Measurements from ENCODE around the gene NEUROG1.

Gene NEUROG1

GRCh38 chr5:135509995-135510394 lies 25.8 kb downstream of the NEUROG1 start:
- H3K27me3 ChIP-seq (replicated peaks in 2 of 5; ENCODE audit: control insufficient read depth in 4 of 5, insufficient read depth in 5 of 5, low read length in 4 of 5), result peaks cover 12 to 51% (median 22%) of the 10 kb centered on the region in 5 experiments
- H3K4me1 ChIP-seq (ENCODE audit: control extremely low read depth in 1 of 4, control insufficient read depth in 4 of 4, insufficient read depth in 4 of 4, low read length in 3 of 4), result peaks cover 0 to 7% (median 3%) of the 10 kb centered on the region in 4 experiments
- POLR2A ChIA-PET, result interaction anchor here (0.6 kb wide), 1 partner anchor 79 kb away, joined by 3 read pairs; no protein-coding TSS in a partner anchor
- no peaks in the 10 kb centered on the region for H3K9me3 ChIP-seq (ENCODE audit: control extremely low read depth in 1 of 5, control insufficient read depth in 4 of 5, insufficient read depth in 2 of 5, low read depth in 1 of 5, low read length in 4 of 5)
- no peak overlapping the region for H3K4me3 ChIP-seq (ENCODE audit: control insufficient read depth in 1 of 7, extremely low read depth in 1 of 7, insufficient read depth in 4 of 7, low read depth in 2 of 7, low read length in 6 of 7)
- WGBS (ENCODE audit: insufficient coverage), result 76% methylated on average over 5 of the region's 6 CpGs
- no peaks in the 10 kb centered on the region for H3K36me3 ChIP-seq (ENCODE audit: control insufficient read depth in 4 of 4, insufficient read depth in 4 of 4, low read length in 3 of 4)
- H3K27ac ChIP-seq (ENCODE audit: insufficient read depth in 1 of 2, low read depth in 1 of 2, low read length in 2 of 2, poor library complexity in 1 of 2, severe bottlenecking in 2 of 2), result no peak overlapping the region
- DNase-seq, result no peak
- CTCF ChIA-PET, result interaction anchor here (1.0 to 2.8 kb wide), 3 partner anchors 42 to 49 kb away, joined by 3 to 11 read pairs (median 10); no protein-coding TSS in a partner anchor

- 1% methylated on average over 12 of the region's 16 CpGs for WGBS (ENCODE audit: insufficient coverage)
- CTCF ChIA-PET, result interaction anchor here (0.7 to 2.8 kb wide), 8 partner anchors 9 to 58 kb away, joined by 3 to 11 read pairs (median 4); no protein-coding TSS in a partner anchor
- DNase-seq, result peak in 2 of 3 donors; percentile 39 to 54
- Histone ChIP-seq H3K4me1 (ENCODE audit: control extremely low read depth in 1 of 4, control insufficient read depth in 4 of 4, insufficient read depth in 4 of 4, low read length in 3 of 4) (peaks cover 0 to 7% (median 3%) of the 10 kb centered on the region in 4 experiments), H3K9me3 (ENCODE audit: control extremely low read depth in 1 of 5, control insufficient read depth in 4 of 5, insufficient read depth in 2 of 5, low read depth in 1 of 5, low read length in 4 of 5) (no peaks in the 10 kb centered on the region), H3K27ac (ENCODE audit: insufficient read depth in 1 of 2, low read depth in 1 of 2, low read length in 2 of 2, poor library complexity in 1 of 2, severe bottlenecking in 2 of 2) (no peak overlapping the region), H3K27me3 (replicated peaks in 2 of 5; ENCODE audit: control insufficient read depth in 4 of 5, insufficient read depth in 5 of 5, low read length in 4 of 5) (peaks cover 10 to 57% (median 24%) of the 10 kb centered on the region in 5 experiments), H3K36me3 (ENCODE audit: control insufficient read depth in 4 of 4, insufficient read depth in 4 of 4, low read length in 3 of 4) (no peaks in the 10 kb centered on the region), H3K4me3 (ENCODE audit: control insufficient read depth in 1 of 7, extremely low read depth in 1 of 7, insufficient read depth in 4 of 7, low read depth in 2 of 7, low read length in 6 of 7) (peak overlapping the region in 4 of 7 experiments; percentile 24 to 44 (median 40))
- POLR2A ChIA-PET, result interaction anchor here (0.6 kb wide), 1 partner anchor 50 kb away, joined by 3 read pairs; no protein-coding TSS in a partner anchor
Observed at GRCh38 chr5:135508496-135509005, 27.2 kb downstream of the NEUROG1 start.

GRCh38 chr5:135505973-135506372 lies 29.8 kb downstream of the NEUROG1 start:
- Histone ChIP-seq H3K36me3 (ENCODE audit: control insufficient read depth in 4 of 4, insufficient read depth in 4 of 4, low read length in 3 of 4) (no peaks in the 10 kb centered on the region), H3K9me3 (ENCODE audit: control extremely low read depth in 1 of 5, control insufficient read depth in 4 of 5, insufficient read depth in 2 of 5, low read depth in 1 of 5, low read length in 4 of 5) (no peaks in the 10 kb centered on the region), H3K27ac (ENCODE audit: insufficient read depth in 1 of 2, low read depth in 1 of 2, low read length in 2 of 2, poor library complexity in 1 of 2, severe bottlenecking in 2 of 2) (no peak overlapping the region), H3K27me3 (replicated peaks in 2 of 5; ENCODE audit: control insufficient read depth in 4 of 5, insufficient read depth in 5 of 5, low read length in 4 of 5) (peaks cover 8 to 63% (median 24%) of the 10 kb centered on the region in 5 experiments), H3K4me3 (ENCODE audit: control insufficient read depth in 1 of 7, extremely low read depth in 1 of 7, insufficient read depth in 4 of 7, low read depth in 2 of 7, low read length in 6 of 7) (no peak overlapping the region), H3K4me1 (ENCODE audit: control extremely low read depth in 1 of 4, control insufficient read depth in 4 of 4, insufficient read depth in 4 of 4, low read length in 3 of 4) (peaks cover 0 to 7% (median 3%) of the 10 kb centered on the region in 4 experiments)
- DNase-seq, result no peak
- ChIA-PET POLR2A (no interaction called here), CTCF (no interaction called here)
- WGBS (ENCODE audit: insufficient coverage), result no CpG with 5 or more reads among the region's 2 CpGs

- ChIA-PET POLR2A (no interaction called here), CTCF (interaction anchor here (1.3 to 2.8 kb wide), 3 partner anchors 11 to 39 kb away, joined by 3 to 11 read pairs (median 8); no protein-coding TSS in a partner anchor)
- peaks cover 0 to 7% (median 3%) of the 10 kb centered on the region in 4 experiments for H3K4me1 ChIP-seq (ENCODE audit: control extremely low read depth in 1 of 4, control insufficient read depth in 4 of 4, insufficient read depth in 4 of 4, low read length in 3 of 4)
- 100% methylated on average over 3 of the region's 3 CpGs for WGBS (ENCODE audit: insufficient coverage)
- no peak overlapping the region for H3K27ac ChIP-seq (ENCODE audit: insufficient read depth in 1 of 2, low read depth in 1 of 2, low read length in 2 of 2, poor library complexity in 1 of 2, severe bottlenecking in 2 of 2)
- H3K36me3 ChIP-seq (ENCODE audit: control insufficient read depth in 4 of 4, insufficient read depth in 4 of 4, low read length in 3 of 4), result no peaks in the 10 kb centered on the region
- peaks cover 3 to 48% (median 18%) of the 10 kb centered on the region in 5 experiments for H3K27me3 ChIP-seq (replicated peaks in 2 of 5; ENCODE audit: control insufficient read depth in 4 of 5, insufficient read depth in 5 of 5, low read length in 4 of 5)
- H3K9me3 ChIP-seq (ENCODE audit: control extremely low read depth in 1 of 5, control insufficient read depth in 4 of 5, insufficient read depth in 2 of 5, low read depth in 1 of 5, low read length in 4 of 5), result no peaks in the 10 kb centered on the region
- DNase-seq, result no peak
- H3K4me3 ChIP-seq (ENCODE audit: control insufficient read depth in 1 of 7, extremely low read depth in 1 of 7, insufficient read depth in 4 of 7, low read depth in 2 of 7, low read length in 6 of 7), result no peak overlapping the region
Observed at GRCh38 chr5:135504376-135504775, 31.4 kb downstream of the NEUROG1 start.

- no peaks in the 10 kb centered on the region for H3K36me3 ChIP-seq (ENCODE audit: control insufficient read depth in 4 of 4, insufficient read depth in 4 of 4, low read length in 3 of 4)
- peaks cover 1 to 46% (median 17%) of the 10 kb centered on the region in 5 experiments for H3K27me3 ChIP-seq (replicated peaks in 2 of 5; ENCODE audit: control insufficient read depth in 4 of 5, insufficient read depth in 5 of 5, low read length in 4 of 5)
- H3K9me3 ChIP-seq (ENCODE audit: control extremely low read depth in 1 of 5, control insufficient read depth in 4 of 5, insufficient read depth in 2 of 5, low read depth in 1 of 5, low read length in 4 of 5), result no peaks in the 10 kb centered on the region
- 75% methylated on average over 4 of the region's 4 CpGs for WGBS (ENCODE audit: insufficient coverage)
- no peak for DNase-seq
- no peak overlapping the region for H3K4me3 ChIP-seq (ENCODE audit: control insufficient read depth in 1 of 7, extremely low read depth in 1 of 7, insufficient read depth in 4 of 7, low read depth in 2 of 7, low read length in 6 of 7)
- H3K4me1 ChIP-seq (ENCODE audit: control extremely low read depth in 1 of 4, control insufficient read depth in 4 of 4, insufficient read depth in 4 of 4, low read length in 3 of 4), result peaks cover 0 to 7% (median 3%) of the 10 kb centered on the region in 4 experiments
- H3K27ac ChIP-seq (ENCODE audit: insufficient read depth in 1 of 2, low read depth in 1 of 2, low read length in 2 of 2, poor library complexity in 1 of 2, severe bottlenecking in 2 of 2), result no peak overlapping the region
- ChIA-PET POLR2A (no interaction called here), CTCF (interaction anchor here (1.3 to 2.8 kb wide), 3 partner anchors 11 to 38 kb away, joined by 3 to 11 read pairs (median 8); no protein-coding TSS in a partner anchor)
Observed at GRCh38 chr5:135503871-135504270, 31.9 kb downstream of the NEUROG1 start.

DNA sequence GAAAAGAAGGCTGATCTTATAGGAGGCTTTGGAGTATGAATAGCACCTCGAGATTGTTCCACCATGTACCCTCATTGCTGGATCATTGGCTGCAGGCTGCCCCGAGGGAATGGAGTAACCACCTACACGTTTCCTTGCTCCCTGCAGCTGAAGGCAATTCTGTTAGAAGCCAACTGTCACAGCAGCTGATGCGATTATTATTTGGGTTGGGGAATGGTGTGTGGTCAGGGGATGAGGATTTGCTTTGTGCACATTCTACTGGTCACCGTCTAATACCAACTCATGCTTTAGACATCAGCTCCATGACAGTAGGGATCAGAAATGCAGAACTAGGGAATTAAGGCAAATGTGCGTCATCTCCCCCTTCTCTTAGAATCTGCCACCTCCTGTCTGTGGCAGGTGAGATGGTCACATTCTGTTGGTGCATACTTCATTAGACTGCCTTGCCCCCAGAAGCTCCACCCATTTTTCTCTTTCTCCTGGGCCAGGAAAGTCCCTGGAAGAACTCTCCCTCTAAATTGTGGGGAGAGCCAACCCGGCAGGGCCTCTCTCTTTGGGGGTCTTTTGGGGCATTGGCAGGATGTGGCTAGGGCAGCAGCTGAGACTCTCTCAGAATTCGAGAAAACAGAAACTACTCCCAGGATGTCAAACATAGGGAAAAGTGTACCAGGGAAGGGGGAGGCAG lies 32.8 kb downstream of the NEUROG1 start:
- no peaks in the 10 kb centered on the region for H3K4me1 ChIP-seq (ENCODE audit: control extremely low read depth in 1 of 4, control insufficient read depth in 4 of 4, insufficient read depth in 4 of 4, low read length in 3 of 4)
- no peak overlapping the region for H3K27ac ChIP-seq (ENCODE audit: insufficient read depth in 1 of 2, low read depth in 1 of 2, low read length in 2 of 2, poor library complexity in 1 of 2, severe bottlenecking in 2 of 2)
- WGBS (ENCODE audit: insufficient coverage), result 100% methylated on average over 5 of the region's 8 CpGs
- peaks cover 0 to 47% (median 18%) of the 10 kb centered on the region in 5 experiments for H3K27me3 ChIP-seq (replicated peaks in 2 of 5; ENCODE audit: control insufficient read depth in 4 of 5, insufficient read depth in 5 of 5, low read length in 4 of 5)
- DNase-seq, result no peak
- ChIA-PET POLR2A (no interaction called here), CTCF (interaction anchor here (1.1 to 2.8 kb wide), 4 partner anchors 10 to 39 kb away, joined by 3 to 11 read pairs (median 4); no protein-coding TSS in a partner anchor)
- no peak overlapping the region for H3K4me3 ChIP-seq (ENCODE audit: control insufficient read depth in 1 of 7, extremely low read depth in 1 of 7, insufficient read depth in 4 of 7, low read depth in 2 of 7, low read length in 6 of 7)
- H3K9me3 ChIP-seq (ENCODE audit: control extremely low read depth in 1 of 5, control insufficient read depth in 4 of 5, insufficient read depth in 2 of 5, low read depth in 1 of 5, low read length in 4 of 5), result no peaks in the 10 kb centered on the region
- H3K36me3 ChIP-seq (ENCODE audit: control insufficient read depth in 4 of 4, insufficient read depth in 4 of 4, low read length in 3 of 4), result no peaks in the 10 kb centered on the region

- H3K36me3 ChIP-seq (ENCODE audit: control insufficient read depth in 4 of 4, insufficient read depth in 4 of 4, low read length in 3 of 4), result no peaks in the 10 kb centered on the region
- no CpG with 5 or more reads among the region's 2 CpGs for WGBS (ENCODE audit: insufficient coverage)
- H3K27me3 ChIP-seq (replicated peaks in 2 of 5; ENCODE audit: control insufficient read depth in 4 of 5, insufficient read depth in 5 of 5, low read length in 4 of 5), result peaks cover 0 to 48% (median 19%) of the 10 kb centered on the region in 5 experiments
- DNase-seq, result no peak
- no peak overlapping the region for H3K4me3 ChIP-seq (ENCODE audit: control insufficient read depth in 1 of 7, extremely low read depth in 1 of 7, insufficient read depth in 4 of 7, low read depth in 2 of 7, low read length in 6 of 7)
- H3K4me1 ChIP-seq (ENCODE audit: control extremely low read depth in 1 of 4, control insufficient read depth in 4 of 4, insufficient read depth in 4 of 4, low read length in 3 of 4), result no peaks in the 10 kb centered on the region
- no peak overlapping the region for H3K27ac ChIP-seq (ENCODE audit: insufficient read depth in 1 of 2, low read depth in 1 of 2, low read length in 2 of 2, poor library complexity in 1 of 2, severe bottlenecking in 2 of 2)
- POLR2A ChIA-PET, result no interaction called here
- CTCF ChIA-PET, result interaction anchor here (1.3 to 2.8 kb wide), 2 partner anchors 9 to 37 kb away, joined by 3 to 11 read pairs; no protein-coding TSS in a partner anchor
- H3K9me3 ChIP-seq (ENCODE audit: control extremely low read depth in 1 of 5, control insufficient read depth in 4 of 5, insufficient read depth in 2 of 5, low read depth in 1 of 5, low read length in 4 of 5), result no peaks in the 10 kb centered on the region
Observed at GRCh38 chr5:135501965-135502364, 33.8 kb downstream of the NEUROG1 start.

Data from common myeloid progenitor, CD34-positive (primary cell).